ENCODE data around the gene ARSI.

ARSI gene

DNA sequence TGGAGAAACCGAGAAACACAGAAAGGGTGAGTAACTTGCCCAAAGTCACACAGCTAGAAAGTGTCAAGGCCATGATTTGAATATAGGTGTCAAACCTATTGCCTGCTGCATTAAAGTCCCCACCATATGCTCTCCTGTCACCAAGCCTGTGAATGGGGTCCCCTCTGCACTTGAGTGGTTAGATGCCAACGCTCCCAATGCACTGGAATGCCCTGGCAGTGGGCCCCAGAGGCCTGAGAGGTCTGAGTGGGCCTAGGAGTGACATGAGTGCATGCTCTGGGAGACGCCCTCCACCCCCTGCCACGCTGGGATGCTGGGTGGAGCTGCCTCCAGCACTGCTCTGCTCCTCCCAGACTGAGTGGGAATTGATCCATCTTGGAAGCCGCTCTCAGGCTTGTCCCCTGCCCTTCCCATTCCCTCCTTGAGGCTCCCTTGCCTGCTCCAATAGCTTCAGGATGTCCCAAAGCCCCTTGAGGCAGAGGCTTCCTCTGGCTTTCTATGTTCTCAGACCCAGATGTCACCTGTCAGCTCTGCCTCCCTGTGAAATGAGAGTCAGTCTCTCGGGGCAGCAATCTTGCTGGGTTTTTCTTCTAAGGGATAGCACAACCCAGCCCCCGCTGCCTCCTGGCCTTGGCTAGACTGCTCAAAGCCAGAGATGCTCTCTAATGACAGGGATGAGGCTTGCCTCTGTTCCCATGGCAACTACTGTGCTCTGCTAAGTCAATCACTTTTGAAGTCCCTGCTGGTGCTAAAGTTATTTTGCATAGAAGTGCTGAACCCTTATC is 6.6 kb upstream of the ARSI start:
- DNase-seq (ENCODE audit: insufficient read length, low spot score) (no peak), FAIRE-seq (no peak)
- TF ChIP-seq, protein P1, sequence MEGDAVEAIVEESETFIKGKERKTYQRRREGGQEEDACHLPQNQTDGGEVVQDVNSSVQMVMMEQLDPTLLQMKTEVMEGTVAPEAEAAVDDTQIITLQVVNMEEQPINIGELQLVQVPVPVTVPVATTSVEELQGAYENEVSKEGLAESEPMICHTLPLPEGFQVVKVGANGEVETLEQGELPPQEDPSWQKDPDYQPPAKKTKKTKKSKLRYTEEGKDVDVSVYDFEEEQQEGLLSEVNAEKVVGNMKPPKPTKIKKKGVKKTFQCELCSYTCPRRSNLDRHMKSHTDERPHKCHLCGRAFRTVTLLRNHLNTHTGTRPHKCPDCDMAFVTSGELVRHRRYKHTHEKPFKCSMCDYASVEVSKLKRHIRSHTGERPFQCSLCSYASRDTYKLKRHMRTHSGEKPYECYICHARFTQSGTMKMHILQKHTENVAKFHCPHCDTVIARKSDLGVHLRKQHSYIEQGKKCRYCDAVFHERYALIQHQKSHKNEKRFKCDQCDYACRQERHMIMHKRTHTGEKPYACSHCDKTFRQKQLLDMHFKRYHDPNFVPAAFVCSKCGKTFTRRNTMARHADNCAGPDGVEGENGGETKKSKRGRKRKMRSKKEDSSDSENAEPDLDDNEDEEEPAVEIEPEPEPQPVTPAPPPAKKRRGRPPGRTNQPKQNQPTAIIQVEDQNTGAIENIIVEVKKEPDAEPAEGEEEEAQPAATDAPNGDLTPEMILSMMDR (IDR thresholded peaks at IDR 0.05; ENCODE audit: insufficient read depth, missing control alignments) = no peak

DNA sequence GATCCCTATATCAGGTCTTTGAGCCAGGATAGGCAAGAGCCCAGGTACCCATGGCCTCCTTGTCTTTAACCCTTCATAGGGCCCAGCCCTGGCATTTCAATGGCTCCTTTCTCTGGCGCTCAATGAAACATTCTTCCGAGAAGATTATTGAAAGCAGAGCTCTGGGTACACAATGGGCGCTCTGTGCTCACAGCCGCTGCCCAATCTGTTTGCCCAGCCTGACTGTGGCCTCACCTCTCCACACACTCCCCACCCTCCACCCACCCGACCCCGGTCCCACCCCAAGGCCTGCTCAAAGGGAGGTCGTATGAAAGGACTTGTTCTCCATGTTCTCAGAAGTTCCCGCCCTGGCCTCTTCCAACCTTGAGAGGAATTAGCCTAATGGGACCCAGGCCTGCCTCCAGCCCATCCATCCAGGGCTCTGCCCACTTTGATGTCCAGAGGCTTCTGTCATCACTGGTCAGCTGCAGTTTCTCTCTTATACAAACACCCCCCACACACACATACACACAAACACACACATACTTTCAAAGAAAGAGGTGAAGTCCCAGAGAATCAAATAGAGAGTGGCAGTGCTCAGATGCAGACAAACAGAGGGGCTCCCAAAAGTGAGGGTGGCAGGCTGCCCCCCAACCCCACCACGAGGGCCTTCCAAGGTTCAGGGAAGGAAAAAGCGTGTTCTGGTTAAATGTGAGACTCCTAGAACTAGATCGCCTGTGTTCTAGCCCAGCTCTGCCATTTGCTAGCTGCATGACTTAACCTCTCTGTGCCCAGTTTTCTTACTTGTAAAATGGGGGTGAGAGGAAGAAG is 5.1 kb upstream of the ARSI start:
- no peak for FAIRE-seq

DNA sequence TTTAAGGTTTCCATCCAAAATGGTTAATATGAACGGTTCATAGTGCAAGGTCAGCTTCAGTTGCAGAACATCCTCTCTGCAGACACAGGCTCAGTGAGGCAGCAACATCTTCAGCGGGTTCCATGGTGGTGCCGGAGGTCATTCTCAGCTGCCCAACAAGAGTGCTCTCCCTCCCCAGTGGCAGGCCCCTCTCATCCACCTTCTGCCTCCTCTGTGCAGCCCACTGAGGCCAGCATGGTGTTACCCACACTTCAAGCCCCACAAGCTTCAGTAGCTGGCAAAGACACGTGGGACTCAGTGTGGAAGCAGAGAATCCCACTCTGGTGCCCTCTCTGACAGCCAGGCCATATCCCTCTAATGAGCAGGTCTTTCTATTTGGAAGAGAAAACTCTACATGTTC is 4.1 kb upstream of the ARSI start:
- FAIRE-seq = no peak

More for the DNA sequence above, 5.1 kb upstream of the ARSI start:
- no peak for DNase-seq (ENCODE audit: insufficient read length, low spot score)
- TF ChIP-seq, protein P1 (IDR thresholded peaks at IDR 0.05; ENCODE audit: insufficient read depth, missing control alignments) = no peak

DNA sequence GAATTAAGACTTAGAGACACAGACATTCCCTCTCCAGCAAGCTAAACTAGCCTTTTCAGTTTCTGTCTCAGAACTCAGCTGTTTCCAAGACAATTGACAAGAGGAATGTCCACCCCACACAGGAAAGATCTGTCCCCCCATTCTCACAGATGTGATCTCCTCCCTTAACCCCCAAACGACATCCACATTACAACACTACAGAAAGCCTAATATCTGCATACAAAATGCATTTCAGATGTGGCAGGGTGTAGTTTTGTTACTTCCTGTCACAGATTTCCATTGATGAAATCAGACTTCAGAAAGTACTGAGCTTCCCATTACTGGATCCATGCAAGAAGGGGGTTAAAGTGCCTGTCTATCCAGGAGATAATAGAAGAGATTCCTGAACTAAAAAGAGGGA is 2.9 kb upstream of the ARSI start:
- TF ChIP-seq, protein P1 (IDR thresholded peaks at IDR 0.05; ENCODE audit: insufficient read depth, missing control alignments) = no peak
- FAIRE-seq (no peak), DNase-seq (ENCODE audit: insufficient read length, low spot score) (no peak)

More for the DNA sequence above, 4.1 kb upstream of the ARSI start:
- DNase-seq (ENCODE audit: insufficient read length, low spot score) = no peak
- TF ChIP-seq, protein P1 (IDR thresholded peaks at IDR 0.05; ENCODE audit: insufficient read depth, missing control alignments) = no peak

DNA sequence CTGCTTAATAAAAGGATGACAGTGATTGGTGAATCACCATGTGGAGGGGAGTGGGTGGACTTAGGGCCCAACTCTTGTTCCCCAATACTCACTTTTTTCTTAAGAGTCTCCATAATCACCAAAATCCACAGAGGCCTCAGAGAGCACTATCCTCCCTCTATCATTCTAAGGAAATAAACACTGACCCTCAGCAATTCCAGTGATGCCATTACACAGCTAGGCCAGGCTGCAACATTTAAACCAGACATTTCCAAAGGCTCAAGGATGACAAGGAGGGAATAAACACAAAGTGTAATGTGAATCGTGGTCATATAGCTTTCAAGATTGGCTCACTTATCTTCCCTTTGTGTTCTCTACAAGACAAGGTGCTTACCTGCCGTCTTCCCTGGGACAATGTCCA is 2.4 kb upstream of the ARSI start:
- TF ChIP-seq, protein P1 (IDR thresholded peaks at IDR 0.05; ENCODE audit: insufficient read depth, missing control alignments) = no peak
- no peak for FAIRE-seq
- no peak for DNase-seq (ENCODE audit: insufficient read length, low spot score)

DNA sequence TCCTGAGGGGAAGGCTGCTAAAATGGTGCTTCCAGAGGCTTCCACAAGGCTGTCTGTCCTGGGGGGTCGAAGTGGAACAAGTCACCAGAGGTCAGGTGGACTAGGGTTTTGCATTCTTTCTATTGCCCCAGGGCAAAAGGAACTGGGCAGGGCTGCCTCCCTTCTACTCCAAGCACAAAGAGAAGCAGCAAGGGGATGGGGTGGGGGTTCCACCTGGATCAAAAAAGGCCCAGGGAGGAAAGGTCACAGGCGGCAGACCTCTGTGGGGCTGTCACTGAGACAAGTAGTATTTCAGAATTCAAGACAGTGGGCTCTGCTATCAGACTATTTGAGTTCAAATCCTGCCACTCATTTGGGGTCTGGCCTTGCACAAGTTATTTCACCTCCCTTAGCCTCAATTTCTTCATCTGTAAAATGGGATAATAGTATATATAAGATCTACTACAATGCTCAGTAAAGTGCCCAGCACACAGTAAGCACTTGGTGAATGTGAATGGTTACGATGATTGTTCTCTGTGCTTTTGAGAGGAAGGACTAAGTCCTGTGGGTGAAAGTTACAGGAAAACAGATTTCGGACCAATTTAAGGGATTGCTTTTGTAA is 1.9 kb upstream of the ARSI start:
- no peak for FAIRE-seq
- TF ChIP-seq, protein P1 (IDR thresholded peaks at IDR 0.05; ENCODE audit: insufficient read depth, missing control alignments) = no peak
- DNase-seq (ENCODE audit: insufficient read length, low spot score) = no peak

Data from D721Med (cell line).